ENCODE measurements around the gene IQGAP1. TPM values are rescaled to one million over a fixed set of nuclear protein-coding genes. Genes with fewer than 3 reads are reported as not detected.

Gene IQGAP1
- total RNA-seq, 1 donor from 2014 or later = 45.6 TPM

DNA sequence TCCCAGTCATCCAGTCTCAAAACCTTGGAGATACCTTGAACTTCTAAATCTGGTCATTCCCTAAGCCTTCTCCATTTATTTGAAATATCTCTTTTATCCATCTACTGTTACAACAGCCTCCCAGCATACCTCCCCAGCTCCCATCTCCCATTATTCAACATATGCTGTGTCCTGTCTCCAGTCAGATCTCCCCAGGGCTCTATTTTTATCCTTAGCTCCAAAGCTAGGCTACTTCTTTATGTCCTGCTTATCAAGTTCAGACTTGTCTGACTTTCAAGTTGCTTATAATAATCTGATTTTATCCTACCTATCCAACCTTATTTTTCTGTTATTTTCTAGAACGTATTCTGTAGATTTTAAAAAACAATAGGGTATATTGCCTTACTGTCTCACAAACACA, 44.2 kb downstream of the IQGAP1 start:
- intact Hi-C loops (cut with DNase I) = no loop called here
- no peak for DNase-seq (ENCODE audit: low spot score)

GRCh38 chr15:90435652-90436337, 47.8 kb downstream of the IQGAP1 start:
- no peak for DNase-seq (ENCODE audit: low spot score)
- intact Hi-C loops (cut with DNase I) = no loop called here

- DNase-seq (ENCODE audit: low spot score) = no peak
- intact Hi-C loops (cut with DNase I) = no loop called here
Measured at GRCh38 chr15:90436952-90437351, 48.9 kb downstream of the IQGAP1 start.

DNA sequence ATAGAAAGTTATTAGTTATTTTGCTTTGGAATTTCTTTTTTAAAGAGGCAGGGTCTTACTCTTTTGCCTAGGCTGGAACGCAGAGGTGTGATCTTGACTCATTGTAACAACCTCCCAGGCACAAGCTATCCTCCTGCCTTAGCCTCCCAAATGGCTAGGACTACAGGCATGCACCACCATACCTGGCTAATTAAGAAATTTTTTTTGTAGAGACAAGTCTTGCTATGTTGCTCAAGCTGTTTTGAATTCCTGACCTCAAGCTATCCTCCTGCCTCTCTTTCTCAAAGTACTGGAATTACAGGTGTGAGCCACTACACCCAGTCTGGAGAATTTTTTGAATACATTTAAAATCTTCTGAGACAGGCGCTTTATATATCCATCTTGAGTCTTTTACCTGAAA, 49.5 kb downstream of the IQGAP1 start:
- no peak for DNase-seq (ENCODE audit: low spot score)
- intact Hi-C loops (cut with DNase I) = no loop called here

GRCh38 chr15:90439946-90440345, 51.9 kb downstream of the IQGAP1 start:
- intact Hi-C loops (cut with DNase I) = no loop called here
- no peak for DNase-seq (ENCODE audit: low spot score)

- intact Hi-C loops (cut with DNase I) = no loop called here
- DNase-seq (ENCODE audit: low spot score) = no peak
Measured at GRCh38 chr15:90441027-90441426, 53.0 kb downstream of the IQGAP1 start.

GRCh38 chr15:90442423-90442822, 54.4 kb downstream of the IQGAP1 start:
- DNase-seq (ENCODE audit: low spot score) = no peak
- intact Hi-C loops (cut with DNase I) = no loop called here

DNA sequence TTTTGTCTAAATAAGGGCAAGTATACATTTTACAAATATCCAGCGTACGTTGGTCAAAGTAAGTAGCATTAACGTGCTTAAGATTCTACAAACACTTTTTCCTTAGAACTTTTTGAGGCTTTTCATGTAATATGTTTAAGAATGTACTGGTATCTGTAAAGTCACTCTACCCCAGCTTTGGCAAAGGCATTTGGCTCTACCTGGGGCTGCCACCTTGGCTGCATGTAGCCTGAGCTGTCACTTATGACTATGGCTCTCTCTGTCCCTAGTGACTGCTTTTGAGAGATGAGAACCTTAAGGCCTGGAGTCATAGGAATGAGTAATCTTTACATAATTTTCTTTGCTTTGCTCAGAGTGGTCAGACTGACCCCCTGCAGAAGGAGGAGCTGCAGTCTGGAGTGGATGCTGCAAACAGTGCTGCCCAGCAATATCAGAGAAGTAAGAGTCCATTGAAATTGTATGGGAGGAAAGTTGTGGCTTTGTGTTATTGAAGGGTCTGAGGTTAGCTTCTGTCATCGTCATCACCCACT, 61.2 kb downstream of the IQGAP1 start:
- intact Hi-C loops (cut with DNase I) = no loop called here
- DNase-seq (ENCODE audit: low spot score) = no peak

- intact Hi-C loops (cut with DNase I) = no loop called here
- DNase-seq (ENCODE audit: low spot score) = no peak
Measured at GRCh38 chr15:90451053-90451850, 63.2 kb downstream of the IQGAP1 start.

GRCh38 chr15:90456236-90456635, 68.2 kb downstream of the IQGAP1 start:
- intact Hi-C loops (cut with DNase I) = no loop called here
- no peak for DNase-seq (ENCODE audit: low spot score)

DNA sequence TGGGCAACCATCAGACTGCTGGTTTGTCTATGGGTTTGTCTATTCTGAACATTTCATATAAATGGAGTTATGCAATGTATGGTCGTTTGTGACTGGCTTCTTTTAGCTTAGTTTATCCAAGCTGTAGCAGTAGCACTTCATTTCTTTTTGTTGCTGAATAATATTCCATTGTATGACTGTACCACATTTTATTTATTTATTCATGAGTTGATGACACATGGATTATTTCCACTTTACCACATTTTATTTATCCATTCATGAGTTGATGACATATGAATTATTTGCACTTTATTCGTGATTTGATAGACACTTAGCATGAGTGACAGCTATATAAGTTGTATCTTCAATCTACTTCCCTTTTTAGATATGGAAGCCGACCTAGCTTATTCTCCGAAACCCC, 70.0 kb downstream of the IQGAP1 start:
- no peak for DNase-seq (ENCODE audit: low spot score)
- intact Hi-C loops (cut with DNase I) = no loop called here

- intact Hi-C loops (cut with DNase I) = no loop called here
- no peak for DNase-seq (ENCODE audit: low spot score)
Measured at GRCh38 chr15:90459368-90459767, 71.3 kb downstream of the IQGAP1 start.

- DNase-seq (ENCODE audit: low spot score) = no peak
- intact Hi-C loops (cut with DNase I) = no loop called here
Measured at GRCh38 chr15:90460142-90460824, 72.2 kb downstream of the IQGAP1 start.

DNA sequence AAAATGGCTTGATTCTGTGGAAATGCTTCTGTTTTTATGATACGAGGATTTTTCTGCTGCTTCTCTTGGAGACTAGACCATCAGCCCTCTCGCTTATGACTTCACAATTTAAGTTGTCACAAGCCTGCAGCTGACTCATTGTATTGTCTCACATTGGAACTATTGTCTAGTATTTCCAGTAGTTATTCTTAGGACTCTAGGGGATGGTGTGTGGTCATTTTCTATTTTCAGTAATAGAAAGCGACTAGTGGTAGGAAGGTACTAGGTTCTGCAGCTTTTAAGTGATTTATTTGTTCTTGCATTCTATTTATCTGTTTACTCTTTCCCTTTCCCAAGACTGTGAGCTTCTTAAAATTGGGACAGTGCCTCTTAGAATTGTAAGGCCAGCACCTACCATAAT, 75.3 kb downstream of the IQGAP1 start:
- intact Hi-C loops (cut with DNase I) = no loop called here
- DNase-seq (ENCODE audit: low spot score) = no peak

DNA sequence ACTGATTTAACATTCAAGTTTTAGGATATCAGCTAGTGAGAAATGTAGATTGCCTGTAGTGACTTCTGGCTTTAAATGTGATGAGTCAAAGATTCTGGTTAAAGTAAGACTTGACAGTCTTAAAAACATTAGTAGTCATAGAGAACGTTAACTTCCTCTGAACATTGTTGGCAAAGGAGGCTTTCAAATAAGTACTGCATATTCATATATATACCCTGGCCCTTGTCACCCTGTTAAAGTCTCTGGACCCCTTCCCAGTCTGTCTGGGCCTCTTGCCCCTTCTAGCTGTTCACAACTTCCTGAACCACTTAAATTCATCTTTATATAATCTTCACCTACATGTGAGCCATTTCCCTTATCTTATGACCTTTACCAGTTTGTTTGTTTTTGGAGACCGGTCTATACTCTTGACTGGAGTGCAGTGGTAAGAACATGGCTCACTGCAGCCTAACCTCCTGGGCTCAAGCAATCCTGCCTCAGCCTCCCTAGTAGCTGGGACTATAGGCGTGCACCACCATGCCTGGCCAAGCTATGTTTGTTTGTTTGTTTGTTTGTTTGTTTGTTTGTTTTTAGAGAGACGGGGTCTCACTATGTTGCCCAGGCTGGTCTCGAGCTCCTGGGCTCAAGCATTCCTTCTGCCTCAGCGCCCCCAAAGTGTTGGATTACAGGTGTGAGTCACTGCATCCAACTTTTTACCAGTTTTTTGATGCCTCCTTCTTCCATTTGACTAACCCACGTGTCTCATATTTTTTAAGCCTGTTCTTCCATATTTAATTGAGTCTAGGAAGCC, 77.3 kb downstream of the IQGAP1 start:
- intact Hi-C loops (cut with DNase I) = no loop called here
- DNase-seq (ENCODE audit: low spot score) = no peak

GRCh38 chr15:90465930-90466567, 78.0 kb downstream of the IQGAP1 start:
- no peak for DNase-seq (ENCODE audit: low spot score)
- intact Hi-C loops (cut with DNase I) = no loop called here

DNA sequence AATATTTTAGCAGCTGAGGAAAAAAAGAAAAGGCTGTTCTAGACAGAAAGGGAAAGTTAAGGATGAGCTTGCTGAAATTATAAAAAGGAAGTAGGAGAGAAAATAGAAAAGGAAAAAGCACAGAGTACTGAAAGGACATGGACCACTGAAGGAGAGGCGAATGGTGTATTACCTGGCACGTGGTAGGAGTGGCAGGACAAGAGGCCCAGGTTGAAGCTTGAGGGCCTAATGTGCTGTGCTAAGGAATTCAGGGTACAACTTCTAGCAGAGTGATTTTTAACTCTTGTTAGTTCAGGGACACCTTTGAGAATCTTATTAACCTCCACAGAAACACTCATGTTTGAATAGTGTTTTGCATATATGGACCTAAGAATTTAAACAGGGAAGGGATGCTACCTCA, 81.7 kb downstream of the IQGAP1 start:
- intact Hi-C loops (cut with DNase I) = no loop called here

GRCh38 chr15:90470453-90470852, 82.4 kb downstream of the IQGAP1 start:
- no peak for DNase-seq (ENCODE audit: low spot score)
- intact Hi-C loops (cut with DNase I) = no loop called here

More for the DNA sequence above, 81.7 kb downstream of the IQGAP1 start:
- DNase-seq (ENCODE audit: low spot score) = no peak

DNA sequence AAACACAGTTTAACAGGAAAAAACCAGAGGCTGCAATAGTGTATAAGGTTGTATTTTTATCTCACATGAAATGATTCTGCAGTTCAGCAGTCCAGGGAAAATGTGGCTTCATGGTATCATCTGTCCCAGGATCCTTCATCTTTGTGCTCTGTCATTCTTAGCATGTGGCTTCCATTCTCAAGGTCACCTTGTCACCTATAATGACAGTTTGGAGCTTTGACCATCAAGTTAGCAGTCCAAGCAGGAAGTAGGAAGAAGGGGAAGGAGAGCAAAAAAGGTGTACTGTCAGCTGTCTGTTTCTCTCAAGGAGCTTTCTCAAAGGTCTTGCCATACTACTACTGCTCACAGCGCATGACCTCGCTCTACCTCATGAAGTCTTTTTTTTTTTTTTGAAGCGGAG, 83.1 kb downstream of the IQGAP1 start:
- intact Hi-C loops (cut with DNase I) = no loop called here
- DNase-seq (ENCODE audit: low spot score) = no peak
